ENCODE data around the gene TCF7L1.
A peak's percentile ranks its signal among the peaks of the same experiment; 100 is the strongest.

The TCF7L1 gene

DNA sequence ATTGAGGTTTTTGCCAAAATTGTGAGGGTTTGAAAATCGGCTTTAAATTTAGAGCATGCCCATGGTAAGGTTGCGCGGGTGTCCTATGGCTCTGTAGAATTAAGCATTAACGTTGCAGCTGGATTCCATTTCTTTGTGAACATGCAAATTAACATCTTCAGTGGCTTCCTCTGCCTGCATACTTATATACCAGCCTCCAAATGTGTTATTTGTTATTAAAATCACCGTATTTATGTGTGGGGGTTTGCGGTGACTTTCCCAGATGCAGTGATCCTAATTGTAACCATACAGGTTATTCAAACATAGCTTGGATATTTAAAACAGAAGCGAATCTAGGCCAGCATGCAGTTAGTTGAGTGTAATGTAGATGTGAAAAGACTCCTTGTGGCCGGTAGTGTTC lies 114.4 kb downstream of the TCF7L1 start:
- Histone ChIP-seq H3K9me3 (ENCODE audit: insufficient read depth, low read length) (no peaks in the 10 kb centered on the region), H2AFZ (ENCODE audit: low read depth, low read length) (no peak overlapping the region), H4K20me1 (ENCODE audit: insufficient read depth, low read length) (no peaks in the 10 kb centered on the region), H3K36me3 (replicated peaks; ENCODE audit: low read depth, low read length) (no peaks in the 10 kb centered on the region), H3K27me3 (ENCODE audit: low read depth, low read length) (peaks cover 25% of the 10 kb centered on the region), H3K4me3 (ENCODE audit: low read length) (no peak overlapping the region), H3K9ac (ENCODE audit: low read length) (no peak overlapping the region), H3K79me2 (ENCODE audit: low read length) (no peaks in the 10 kb centered on the region), H3K4me1 (ENCODE audit: low read length) (no peaks in the 10 kb centered on the region), H3K4me2 (ENCODE audit: low read length) (no peak overlapping the region), H3K27ac (ENCODE audit: low read length) (no peak overlapping the region)
- peak; percentile 79 for TF ChIP-seq EZH2phosphoT487 (IDR thresholded peaks at IDR 0.05; ENCODE audit: low read depth)
- TF ChIP-seq, protein P1, sequence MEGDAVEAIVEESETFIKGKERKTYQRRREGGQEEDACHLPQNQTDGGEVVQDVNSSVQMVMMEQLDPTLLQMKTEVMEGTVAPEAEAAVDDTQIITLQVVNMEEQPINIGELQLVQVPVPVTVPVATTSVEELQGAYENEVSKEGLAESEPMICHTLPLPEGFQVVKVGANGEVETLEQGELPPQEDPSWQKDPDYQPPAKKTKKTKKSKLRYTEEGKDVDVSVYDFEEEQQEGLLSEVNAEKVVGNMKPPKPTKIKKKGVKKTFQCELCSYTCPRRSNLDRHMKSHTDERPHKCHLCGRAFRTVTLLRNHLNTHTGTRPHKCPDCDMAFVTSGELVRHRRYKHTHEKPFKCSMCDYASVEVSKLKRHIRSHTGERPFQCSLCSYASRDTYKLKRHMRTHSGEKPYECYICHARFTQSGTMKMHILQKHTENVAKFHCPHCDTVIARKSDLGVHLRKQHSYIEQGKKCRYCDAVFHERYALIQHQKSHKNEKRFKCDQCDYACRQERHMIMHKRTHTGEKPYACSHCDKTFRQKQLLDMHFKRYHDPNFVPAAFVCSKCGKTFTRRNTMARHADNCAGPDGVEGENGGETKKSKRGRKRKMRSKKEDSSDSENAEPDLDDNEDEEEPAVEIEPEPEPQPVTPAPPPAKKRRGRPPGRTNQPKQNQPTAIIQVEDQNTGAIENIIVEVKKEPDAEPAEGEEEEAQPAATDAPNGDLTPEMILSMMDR (IDR thresholded peaks at IDR 0.05; ENCODE audit: low read depth, low read length) = no peak

DNA sequence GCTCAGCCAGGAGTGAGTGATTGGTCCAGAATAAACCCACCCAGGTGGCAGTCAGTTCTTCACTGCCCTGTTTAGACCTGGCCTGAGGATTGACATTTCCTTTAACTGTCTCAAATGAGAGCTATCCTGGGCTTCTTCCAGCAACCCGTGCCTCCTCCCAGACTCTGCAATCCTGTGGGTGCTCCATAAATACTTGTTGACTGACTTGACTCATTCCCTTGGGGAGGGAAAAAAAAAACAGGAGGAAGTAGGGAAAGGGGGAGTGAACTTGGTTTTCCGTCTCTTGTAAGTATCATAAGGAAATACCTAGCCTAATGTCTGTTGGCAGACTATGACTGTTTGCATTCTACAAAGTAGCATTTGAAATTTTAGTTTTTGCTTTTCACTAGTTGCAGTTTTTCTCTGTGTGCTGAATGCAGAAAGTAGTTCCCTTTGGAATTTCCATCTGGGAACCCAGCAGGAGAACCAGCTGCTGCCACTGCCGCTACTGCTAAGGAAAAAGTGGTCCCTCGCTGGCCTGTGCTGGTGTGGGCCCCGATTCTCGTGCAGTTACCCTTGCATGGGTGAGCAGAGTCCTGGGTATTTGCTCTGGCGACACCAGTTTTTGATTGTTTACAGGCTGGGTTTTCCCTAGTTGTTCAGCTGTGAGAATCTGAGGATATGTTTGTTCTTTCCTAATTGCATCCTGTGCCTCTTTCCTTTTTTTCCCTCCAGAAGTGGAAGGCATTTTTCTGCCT lies 115.7 kb downstream of the TCF7L1 start:
- no peaks in the 10 kb centered on the region for H3K4me1 ChIP-seq (ENCODE audit: low read length)
- H3K4me3 ChIP-seq (ENCODE audit: low read length) = no peak overlapping the region
- no peaks in the 10 kb centered on the region for H3K79me2 ChIP-seq (ENCODE audit: low read length)
- H3K4me2 ChIP-seq (ENCODE audit: low read length) = no peak overlapping the region
- no peak overlapping the region for H3K9ac ChIP-seq (ENCODE audit: low read length)
- no peak overlapping the region for H2AFZ ChIP-seq (ENCODE audit: low read depth, low read length)
- no peak overlapping the region for H3K27ac ChIP-seq (ENCODE audit: low read length)
- peaks cover 25% of the 10 kb centered on the region for H3K27me3 ChIP-seq (ENCODE audit: low read depth, low read length)
- H3K9me3 ChIP-seq (ENCODE audit: insufficient read depth, low read length) = no peaks in the 10 kb centered on the region
- TF ChIP-seq, protein P1 (IDR thresholded peaks at IDR 0.05; ENCODE audit: low read depth, low read length) = no peak
- TF ChIP-seq EZH2phosphoT487 (IDR thresholded peaks at IDR 0.05; ENCODE audit: low read depth) = no peak
- H4K20me1 ChIP-seq (ENCODE audit: insufficient read depth, low read length) = no peaks in the 10 kb centered on the region
- H3K36me3 ChIP-seq (replicated peaks; ENCODE audit: low read depth, low read length) = no peaks in the 10 kb centered on the region

DNA sequence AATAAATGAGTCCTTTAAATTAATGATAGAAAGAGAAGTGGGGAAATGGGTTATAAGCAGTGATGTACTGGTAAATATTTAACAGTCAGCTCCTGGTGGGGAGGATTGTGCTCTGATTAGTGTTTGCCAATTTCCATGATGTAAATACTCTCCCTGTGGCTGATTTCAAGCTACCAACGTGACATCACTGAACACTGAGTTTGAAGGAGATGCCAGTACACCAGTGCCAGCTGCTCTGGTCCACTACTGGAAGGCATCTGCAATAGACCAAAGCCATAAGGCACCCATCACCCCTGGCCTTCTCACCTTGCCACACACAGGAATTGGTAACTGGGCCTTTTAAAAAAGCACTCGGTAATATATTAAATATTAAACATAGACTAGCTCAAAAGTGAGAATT lies 116.9 kb downstream of the TCF7L1 start:
- Histone ChIP-seq H3K4me2 (ENCODE audit: low read length) (no peak overlapping the region), H3K27me3 (ENCODE audit: low read depth, low read length) (peaks cover 25% of the 10 kb centered on the region), H3K4me1 (ENCODE audit: low read length) (no peaks in the 10 kb centered on the region), H3K27ac (ENCODE audit: low read length) (no peak overlapping the region), H3K36me3 (replicated peaks; ENCODE audit: low read depth, low read length) (no peaks in the 10 kb centered on the region), H3K79me2 (ENCODE audit: low read length) (no peaks in the 10 kb centered on the region), H3K9ac (ENCODE audit: low read length) (no peak overlapping the region), H4K20me1 (ENCODE audit: insufficient read depth, low read length) (no peaks in the 10 kb centered on the region), H3K4me3 (ENCODE audit: low read length) (no peak overlapping the region), H2AFZ (ENCODE audit: low read depth, low read length) (no peak overlapping the region), H3K9me3 (ENCODE audit: insufficient read depth, low read length) (no peaks in the 10 kb centered on the region)
- TF ChIP-seq, protein P1 (IDR thresholded peaks at IDR 0.05; ENCODE audit: low read depth, low read length) = no peak
- TF ChIP-seq EZH2phosphoT487 (IDR thresholded peaks at IDR 0.05; ENCODE audit: low read depth) = no peak

DNA sequence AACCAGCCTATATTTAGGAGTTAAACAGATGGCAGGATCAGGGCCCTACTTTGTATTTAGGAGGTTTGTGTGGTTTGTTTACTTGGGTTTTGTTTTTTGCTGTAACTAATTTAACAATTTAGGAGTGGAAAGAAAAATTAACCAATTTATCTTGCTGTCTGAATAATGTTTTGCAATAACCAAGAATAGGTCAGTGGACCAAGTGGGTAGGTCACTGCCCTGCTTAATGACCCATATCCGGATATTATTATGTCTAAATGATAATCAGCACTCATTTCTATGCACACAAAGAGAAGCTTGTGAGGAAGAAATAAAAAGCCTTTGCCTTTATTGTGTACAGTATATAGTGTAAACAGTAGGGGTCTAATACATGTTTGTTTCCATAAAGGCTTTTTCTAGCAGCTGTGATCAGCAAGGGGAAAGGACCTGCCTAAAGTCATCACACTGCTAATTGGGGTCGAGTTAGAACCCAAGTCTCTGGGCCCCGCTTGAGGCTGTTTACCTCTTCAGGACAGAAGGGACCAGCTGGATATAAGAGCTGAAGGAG lies 118.0 kb downstream of the TCF7L1 start:
- H3K4me1 ChIP-seq (ENCODE audit: low read length) = peaks cover 6% of the 10 kb centered on the region
- H2AFZ ChIP-seq (ENCODE audit: low read depth, low read length) = no peak overlapping the region
- TF ChIP-seq, protein P1 (IDR thresholded peaks at IDR 0.05; ENCODE audit: low read depth, low read length) = no peak
- no peaks in the 10 kb centered on the region for H3K79me2 ChIP-seq (ENCODE audit: low read length)
- H3K9ac ChIP-seq (ENCODE audit: low read length) = no peak overlapping the region
- H3K27me3 ChIP-seq (ENCODE audit: low read depth, low read length) = peaks cover 21% of the 10 kb centered on the region
- H3K36me3 ChIP-seq (replicated peaks; ENCODE audit: low read depth, low read length) = no peaks in the 10 kb centered on the region
- H3K27ac ChIP-seq (ENCODE audit: low read length) = no peak overlapping the region
- no peak overlapping the region for H3K4me2 ChIP-seq (ENCODE audit: low read length)
- no peaks in the 10 kb centered on the region for H3K9me3 ChIP-seq (ENCODE audit: insufficient read depth, low read length)
- H3K4me3 ChIP-seq (ENCODE audit: low read length) = no peak overlapping the region
- no peaks in the 10 kb centered on the region for H4K20me1 ChIP-seq (ENCODE audit: insufficient read depth, low read length)
